HFFc6 (cell line): ENCODE data around the gene COL4A2. TPM values are rescaled to one million over a fixed set of nuclear protein-coding genes. Genes with fewer than 3 reads are reported as not detected.
A peak's percentile ranks its signal among the peaks of the same experiment; 100 is the strongest.

Experiments
- DNase-seq: peaks from one replicate; pipeline ENCODE4 v3.0.0-alpha.2; 2018
- H3K27ac Mint-ChIP-seq: 2 replicates; pipeline ENCODE4 v1.8.0; 2020; ENCODE audit warnings: mild to moderate bottlenecking, mixed read lengths
- H3K27me3 Mint-ChIP-seq: 2 replicates; pipeline ENCODE4 v1.8.0; 2021; ENCODE audit warnings: mild to moderate bottlenecking, moderate library complexity, mixed read lengths; ENCODE audit not compliant: insufficient read depth
- H3K36me3 Mint-ChIP-seq: 2 replicates; pipeline ENCODE4 v1.8.0; 2021; ENCODE audit warnings: low read depth, mixed read lengths
- H3K4me1 Mint-ChIP-seq: 2 replicates; pipeline ENCODE4 v1.8.0; 2020; ENCODE audit warnings: low read depth, mixed read lengths
- H3K4me3 Mint-ChIP-seq: 2 replicates; pipeline ENCODE4 v1.8.0; 2020; ENCODE audit warnings: mild to moderate bottlenecking, moderate library complexity, mixed read lengths
- H3K9me3 Mint-ChIP-seq: 2 replicates; pipeline ENCODE4 v1.8.0; 2020; ENCODE audit warnings: mild to moderate bottlenecking, mixed read lengths
- CTCF ChIP-seq: fragments of 200-600 bp; sonication (generic); IDR thresholded peaks from 2 replicates; pipeline ENCODE4 v1.5.0; 2021; ENCODE audit warnings: antibody characterized with exemption, mild to moderate bottlenecking
- total RNA-seq, 6 experiments: library from RNA; stranded (reverse); fragmentation: NEBNext Ultra II Directional; extraction: Animal tissue kit (Norgen Biotek cat#: 25700); gene quantifications; 2 replicates in 1 of 6; 3 replicates in 5 of 6; pipeline ENCODE4 v1.2.3, GENCODE V29; 2021

The COL4A2 gene
- total RNA-seq, 6 experiments from 2014 or later: 202 to 327 (median 217) TPM

GRCh38 chr13:110453797-110454196, 146.7 kb downstream of the COL4A2 start:
- no peak for DNase-seq
- H3K4me1 Mint-ChIP-seq: peaks cover 13% of the 10 kb centered on the region
- H3K36me3 Mint-ChIP-seq: peaks cover 14% of the 10 kb centered on the region; the same call in 1 of the 2 replicates
- H3K9me3 Mint-ChIP-seq: no peaks in the 10 kb centered on the region
- no peak overlapping the region for H3K4me3 Mint-ChIP-seq
- TF ChIP-seq CTCF: no peak
- H3K27me3 Mint-ChIP-seq: peaks cover 3% of the 10 kb centered on the region
- no peak overlapping the region for H3K27ac Mint-ChIP-seq

DNA sequence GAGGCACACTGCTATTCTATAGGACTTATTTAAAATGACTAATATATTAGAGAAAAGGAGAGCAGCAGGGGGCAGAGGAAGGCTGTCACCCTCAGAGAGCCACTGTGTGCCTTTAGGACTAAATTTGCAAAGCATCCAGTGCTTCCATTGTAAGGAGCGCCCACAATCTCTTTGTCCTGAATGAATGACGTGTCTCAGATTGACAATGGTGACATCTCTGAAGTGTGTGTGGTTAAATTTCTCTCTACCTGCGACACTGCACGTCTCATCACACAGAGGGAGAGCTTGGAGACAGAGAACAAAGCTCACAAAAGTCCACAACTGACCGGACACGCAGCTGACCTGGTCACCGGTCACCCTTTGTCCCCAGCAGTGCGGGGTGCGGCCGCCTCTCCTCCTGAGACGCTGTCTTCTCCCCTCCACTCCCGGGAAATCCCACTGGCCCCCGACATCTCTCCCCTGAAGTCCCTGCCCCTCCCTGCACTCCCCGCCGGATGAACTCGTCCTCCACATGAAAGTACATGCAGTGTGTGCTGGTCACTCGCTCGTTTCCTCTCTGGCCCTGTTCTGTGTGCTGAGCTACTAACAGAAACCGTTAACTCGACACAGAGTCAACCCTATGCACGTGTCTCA, 147.3 kb downstream of the COL4A2 start:
- no peaks in the 10 kb centered on the region for H3K9me3 Mint-ChIP-seq
- TF ChIP-seq CTCF: no peak
- peaks cover 14% of the 10 kb centered on the region; the same call in 1 of the 2 replicates for H3K36me3 Mint-ChIP-seq
- no peak for DNase-seq
- peaks cover 3% of the 10 kb centered on the region for H3K27me3 Mint-ChIP-seq
- H3K4me1 Mint-ChIP-seq: peaks cover 8% of the 10 kb centered on the region
- peak overlapping the region; percentile 11; the same call in 1 of the 2 replicates for H3K27ac Mint-ChIP-seq
- H3K4me3 Mint-ChIP-seq: no peak overlapping the region

DNA sequence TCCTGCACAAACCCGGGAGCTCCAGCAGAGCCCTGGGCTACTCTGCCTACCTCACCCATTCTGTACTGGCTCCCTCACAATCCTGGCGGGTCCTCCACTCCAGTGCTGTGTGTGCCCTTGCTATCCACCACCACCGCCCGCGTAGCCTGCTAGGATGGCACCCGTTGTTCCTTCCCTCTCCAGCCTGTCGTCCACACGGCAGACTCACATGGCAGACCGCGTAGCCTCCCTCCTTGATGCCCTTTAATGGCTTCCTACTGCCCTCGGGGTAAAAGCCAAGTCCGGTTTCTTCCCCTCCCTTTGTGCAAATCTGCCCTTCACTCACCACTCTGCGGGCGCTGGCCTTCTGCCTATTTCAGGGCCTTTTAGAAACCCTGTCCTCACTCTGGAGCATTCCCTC, 147.9 kb downstream of the COL4A2 start:
- no peak for TF ChIP-seq CTCF
- Mint-ChIP-seq H3K9me3 (no peaks in the 10 kb centered on the region), H3K4me1 (peaks cover 8% of the 10 kb centered on the region), H3K27me3 (no peaks in the 10 kb centered on the region; the same call in 1 of the 2 replicates), H3K36me3 (peaks cover 11% of the 10 kb centered on the region; the same call in 1 of the 2 replicates), H3K27ac (no peak overlapping the region), H3K4me3 (no peak overlapping the region)
- DNase-seq: no peak

DNA sequence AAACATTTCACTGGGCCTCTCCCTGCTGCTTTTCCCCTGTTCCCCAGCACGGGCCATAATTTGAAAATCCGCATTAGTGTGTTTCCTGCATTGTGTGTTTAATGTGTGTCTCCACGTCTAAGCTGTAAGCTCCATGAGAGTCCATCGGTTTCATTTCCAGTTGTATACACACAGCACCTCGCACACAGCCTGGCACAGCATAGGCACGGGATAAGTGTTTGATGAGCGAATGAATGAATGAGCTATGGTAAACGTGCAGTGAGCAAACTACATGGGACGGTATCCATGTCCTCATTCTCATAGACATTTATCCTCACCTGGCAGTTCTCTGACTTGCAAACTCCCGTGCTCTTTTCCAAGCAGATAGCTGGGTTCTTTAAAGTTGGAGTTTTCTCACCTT, 148.4 kb downstream of the COL4A2 start:
- DNase-seq: no peak
- Mint-ChIP-seq H3K27ac (no peak overlapping the region), H3K4me1 (peaks cover 8% of the 10 kb centered on the region), H3K9me3 (no peaks in the 10 kb centered on the region), H3K36me3 (peaks cover 10% of the 10 kb centered on the region; the same call in 1 of the 2 replicates), H3K4me3 (no peak overlapping the region), H3K27me3 (no peaks in the 10 kb centered on the region; the same call in 1 of the 2 replicates)
- TF ChIP-seq CTCF: no peak

GRCh38 chr13:110455941-110456340, 148.9 kb downstream of the COL4A2 start:
- peak; percentile 56 for DNase-seq
- Mint-ChIP-seq H3K9me3 (no peaks in the 10 kb centered on the region), H3K36me3 (peaks cover 10% of the 10 kb centered on the region; the same call in 1 of the 2 replicates), H3K4me1 (peaks cover 8% of the 10 kb centered on the region), H3K27ac (peak overlapping the region; percentile 62; the same call in 1 of the 2 replicates), H3K4me3 (no peak overlapping the region), H3K27me3 (no peaks in the 10 kb centered on the region; the same call in 1 of the 2 replicates)
- TF ChIP-seq CTCF: peak; percentile 79
